Measurements from ENCODE around the gene B3GALT4.
A peak's percentile ranks its signal among the peaks of the same experiment; 100 is the strongest.
"Not testable (repeated sequence)": the region's sequence is repeated elsewhere in the genome, so short reads cannot be mapped to it uniquely, and the experiment has no call there.

The B3GALT4 gene, protein sequence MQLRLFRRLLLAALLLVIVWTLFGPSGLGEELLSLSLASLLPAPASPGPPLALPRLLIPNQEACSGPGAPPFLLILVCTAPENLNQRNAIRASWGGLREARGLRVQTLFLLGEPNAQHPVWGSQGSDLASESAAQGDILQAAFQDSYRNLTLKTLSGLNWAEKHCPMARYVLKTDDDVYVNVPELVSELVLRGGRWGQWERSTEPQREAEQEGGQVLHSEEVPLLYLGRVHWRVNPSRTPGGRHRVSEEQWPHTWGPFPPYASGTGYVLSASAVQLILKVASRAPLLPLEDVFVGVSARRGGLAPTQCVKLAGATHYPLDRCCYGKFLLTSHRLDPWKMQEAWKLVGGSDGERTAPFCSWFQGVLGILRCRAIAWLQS

DNA sequence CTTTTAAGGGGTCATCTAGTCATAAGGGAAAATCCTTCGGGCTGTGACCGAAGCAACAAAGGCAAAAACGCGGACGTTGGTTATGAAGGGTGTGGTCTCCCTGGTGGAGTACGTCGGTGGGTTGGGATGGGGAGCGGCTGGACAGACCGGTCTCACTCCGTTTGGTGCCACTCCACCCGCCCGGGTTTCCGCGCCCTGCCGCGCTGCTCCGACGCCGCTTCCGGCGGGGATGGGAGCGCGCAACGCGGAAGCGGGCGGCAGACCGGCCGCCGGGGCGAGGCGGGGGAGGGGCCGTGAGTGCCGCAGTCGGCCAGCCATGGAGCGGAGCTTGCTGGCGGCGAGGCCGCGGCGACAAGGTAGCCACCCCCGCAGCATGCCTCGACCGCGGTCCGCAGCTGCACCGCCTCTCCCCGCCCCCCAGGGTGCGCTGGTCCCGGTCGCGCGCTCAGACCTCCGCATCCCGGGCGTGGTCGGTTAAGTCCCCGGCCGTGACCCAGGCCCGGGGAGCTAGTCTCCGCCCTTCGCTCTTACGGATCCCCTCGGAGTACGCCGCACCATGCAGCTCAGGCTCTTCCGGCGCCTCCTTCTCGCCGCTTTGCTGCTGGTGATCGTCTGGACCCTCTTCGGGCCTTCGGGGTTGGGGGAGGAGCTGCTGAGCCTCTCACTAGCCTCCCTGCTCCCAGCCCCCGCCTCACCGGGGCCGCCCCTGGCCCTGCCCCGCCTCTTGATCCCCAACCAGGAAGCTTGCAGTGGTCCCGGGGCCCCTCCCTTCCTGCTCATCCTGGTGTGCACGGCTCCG lies at the start of gene B3GALT4:
TSS of gene B3GALT4 (plus strand) at position 260 of the 799 bp plus-strand sequence. CDS start at position 557, 297 bp downstream.
- peak in 1 of 2 donors; percentile 37 for DNase-seq (ENCODE audit: low read depth in 2 of 2, low spot score in 1 of 2)

- no peak for DNase-seq (ENCODE audit: low read depth in 2 of 2, low spot score in 1 of 2)
Observed at GRCh38 chr6:33235221-33235634, 41.7 kb upstream of the B3GALT4 start.

- DNase-seq (ENCODE audit: low read depth in 2 of 2, low spot score in 1 of 2) = no peak
Observed at GRCh38 chr6:33236328-33236727, 40.6 kb upstream of the B3GALT4 start.

DNA sequence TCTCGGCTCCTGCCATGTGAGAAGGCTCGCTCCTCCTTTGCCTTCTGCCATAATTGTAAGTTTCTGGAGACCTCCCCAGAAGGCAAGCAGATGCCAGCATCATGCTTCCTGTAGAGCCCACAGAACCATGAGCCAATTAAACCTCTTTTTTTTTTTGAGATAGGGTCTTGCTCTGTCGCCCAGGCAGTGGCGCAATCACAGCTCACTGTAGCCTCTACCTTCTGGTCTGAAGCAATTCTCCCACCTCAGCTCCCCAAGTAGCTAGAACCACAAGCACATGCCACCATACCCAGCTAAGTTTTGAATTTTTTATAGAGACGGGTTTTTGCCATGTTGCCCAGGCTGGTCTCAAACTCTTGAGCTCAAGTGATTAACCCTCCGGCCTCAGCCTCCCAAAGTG lies 40.1 kb upstream of the B3GALT4 start:
- no peak for DNase-seq (ENCODE audit: low read depth in 2 of 2, low spot score in 1 of 2)

- DNase-seq (ENCODE audit: low read depth in 2 of 2, low spot score in 1 of 2) = no peak
Observed at GRCh38 chr6:33237741-33238140, 39.2 kb upstream of the B3GALT4 start.

GRCh38 chr6:33241968-33242367 lies 35.0 kb upstream of the B3GALT4 start:
- DNase-seq (ENCODE audit: low read depth in 2 of 2, low spot score in 1 of 2) = no peak

DNA sequence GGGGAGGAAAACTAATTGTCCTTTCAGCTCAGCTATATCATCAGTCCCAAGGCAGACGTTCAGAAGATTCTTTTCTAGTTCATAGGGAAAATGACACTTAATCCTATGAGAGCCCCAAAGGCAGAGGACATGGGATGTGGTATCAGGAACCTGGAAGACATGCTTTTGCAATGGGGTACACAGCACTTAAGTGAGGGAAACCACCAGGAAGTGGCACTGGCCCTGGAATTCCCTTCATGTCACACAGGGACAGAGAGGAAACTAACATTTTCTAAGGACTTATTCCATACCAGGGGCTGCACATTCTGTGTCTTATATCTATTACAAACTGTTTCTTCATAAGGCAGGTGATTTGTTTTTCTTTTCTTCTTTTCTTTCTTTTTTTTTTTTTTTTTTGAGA lies 33.4 kb upstream of the B3GALT4 start:
- DNase-seq (ENCODE audit: low read depth in 2 of 2, low spot score in 1 of 2) = no peak

DNA sequence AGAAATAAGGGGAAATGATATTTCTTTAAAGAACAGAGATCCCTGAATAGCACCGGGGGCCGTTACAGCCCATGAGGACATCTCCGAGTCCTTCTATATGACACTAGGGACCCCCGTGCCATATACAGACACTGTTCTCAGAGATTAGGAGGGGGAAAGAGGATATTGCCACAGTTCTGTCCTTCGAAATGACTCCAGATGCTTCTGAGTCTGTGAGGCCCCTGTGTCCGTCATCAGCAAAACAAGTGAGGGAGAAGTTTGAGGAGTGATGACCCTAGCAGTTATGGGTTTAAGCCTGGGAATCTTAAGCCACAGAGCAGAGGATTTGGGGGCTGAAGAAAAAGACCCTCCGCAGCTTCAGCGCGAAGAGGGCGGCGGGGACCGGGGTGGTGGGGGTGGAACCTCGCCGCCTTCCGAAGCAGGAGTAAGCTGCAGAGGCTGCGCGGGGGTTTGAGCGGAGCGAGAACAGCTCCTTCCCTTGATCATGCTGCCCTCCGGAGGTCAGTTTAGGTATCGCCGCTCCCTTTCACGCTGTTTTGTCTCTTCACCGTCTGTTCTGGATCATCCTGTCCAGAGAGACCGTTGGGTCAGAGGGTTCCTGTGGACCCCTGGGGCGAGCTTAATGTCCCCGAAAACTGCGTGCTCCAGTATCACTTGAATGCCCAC lies 28.8 kb upstream of the B3GALT4 start:
- peak; percentile 86 to 88 for DNase-seq (ENCODE audit: low read depth in 2 of 2, low spot score in 1 of 2)

GRCh38 chr6:33248643-33248931 lies 28.3 kb upstream of the B3GALT4 start:
- no peak for DNase-seq (ENCODE audit: low read depth in 2 of 2, low spot score in 1 of 2)

DNA sequence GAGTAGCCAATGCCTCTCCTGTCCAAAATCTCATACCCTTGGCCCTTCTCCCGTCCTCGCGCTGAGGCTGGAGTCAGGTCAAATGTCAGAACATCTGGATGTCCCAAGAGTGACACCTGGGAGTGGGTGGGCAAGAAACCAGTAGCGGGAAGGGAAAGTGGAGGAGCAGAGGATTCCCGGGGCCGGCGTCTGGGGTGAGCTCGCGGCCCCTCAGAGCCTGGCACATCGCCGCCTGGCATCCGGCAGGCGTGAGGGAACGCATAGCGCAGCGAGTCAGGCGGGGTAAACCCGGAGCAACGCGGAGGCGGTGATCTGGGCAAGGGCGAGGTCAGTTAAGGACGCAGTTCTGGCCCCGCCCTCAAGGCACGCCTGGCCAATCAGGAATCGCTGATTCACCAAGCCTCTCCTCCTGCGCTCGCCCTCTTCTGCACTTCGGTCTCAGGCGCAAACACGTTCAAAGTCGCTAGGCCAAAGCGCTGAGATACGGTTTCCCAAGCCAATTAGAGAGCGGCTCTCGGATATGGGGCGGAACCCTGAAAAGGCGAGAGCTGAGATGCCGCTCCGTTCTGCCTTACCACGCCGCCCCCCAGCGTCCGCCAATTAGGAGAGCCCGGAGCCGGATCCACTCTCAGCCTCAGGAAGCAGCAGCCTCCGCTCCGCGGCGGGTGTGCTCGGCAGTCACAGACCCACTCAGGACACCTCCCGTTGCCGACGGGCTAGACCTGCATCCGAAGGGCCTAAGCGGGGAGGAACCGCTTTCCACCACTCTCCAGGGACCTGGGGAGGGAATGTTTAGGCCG lies 27.8 kb upstream of the B3GALT4 start:
- peak; percentile 84 to 87 for DNase-seq (ENCODE audit: low read depth in 2 of 2, low spot score in 1 of 2)

- no peak for DNase-seq (ENCODE audit: low read depth in 2 of 2, low spot score in 1 of 2)
Observed at GRCh38 chr6:33249732-33250630, 26.9 kb upstream of the B3GALT4 start.

DNA sequence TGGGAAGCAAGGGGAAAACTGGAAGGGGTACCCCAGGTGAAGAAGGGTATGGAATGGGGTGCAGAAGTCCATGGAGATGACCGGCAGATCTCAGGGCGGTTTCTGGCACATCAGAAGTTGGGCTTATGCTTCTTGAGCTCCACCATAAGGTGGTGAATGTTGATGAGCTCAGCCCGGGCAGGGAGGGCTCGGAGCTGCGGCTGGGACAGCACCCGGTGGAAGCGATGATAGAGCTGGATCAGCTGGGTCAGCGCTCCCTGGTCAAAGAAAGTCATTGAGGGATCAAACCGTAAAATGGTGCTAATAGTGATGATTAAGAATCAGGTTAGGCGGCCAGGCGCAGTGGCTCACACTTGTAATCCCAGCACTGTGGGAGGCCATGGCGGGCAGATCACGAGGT lies 26.2 kb upstream of the B3GALT4 start:
- no peak for DNase-seq (ENCODE audit: low read depth in 2 of 2, low spot score in 1 of 2)

DNA sequence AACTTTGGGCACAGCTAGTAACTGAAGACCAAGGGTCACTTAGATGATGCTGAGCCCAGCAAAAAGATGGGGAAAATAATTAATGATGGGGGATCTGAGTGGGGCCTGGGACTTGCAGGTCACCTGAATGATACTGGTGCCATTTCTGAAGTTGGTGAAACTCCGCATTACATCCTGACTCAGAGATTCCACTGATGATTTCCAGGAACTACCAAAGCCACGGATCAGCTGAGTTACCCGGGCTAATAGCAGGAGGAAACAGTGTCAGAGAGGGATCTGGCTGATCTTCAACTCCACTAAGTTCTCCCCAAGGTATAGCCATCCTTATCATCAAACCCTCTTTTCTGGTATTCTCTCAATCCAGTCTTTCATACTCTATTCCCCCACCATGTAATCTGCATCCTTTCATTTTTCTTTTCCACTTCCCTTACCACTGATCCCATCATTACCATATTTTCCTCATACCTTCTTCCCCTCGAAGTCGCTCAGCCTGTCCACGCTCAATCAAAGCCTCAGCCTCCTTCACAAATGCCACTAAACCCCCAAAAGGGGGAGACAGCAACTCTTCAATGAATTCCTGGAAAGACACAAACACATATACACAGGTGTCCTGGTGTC lies 25.4 kb upstream of the B3GALT4 start:
- DNase-seq (ENCODE audit: low read depth in 2 of 2, low spot score in 1 of 2) = no peak

GRCh38 chr6:33252759-33253158 lies 24.2 kb upstream of the B3GALT4 start:
- no peak for DNase-seq (ENCODE audit: low read depth in 2 of 2, low spot score in 1 of 2)

GRCh38 chr6:33254591-33254990 lies 22.3 kb upstream of the B3GALT4 start:
- no peak for DNase-seq (ENCODE audit: low read depth in 2 of 2, low spot score in 1 of 2)

DNA sequence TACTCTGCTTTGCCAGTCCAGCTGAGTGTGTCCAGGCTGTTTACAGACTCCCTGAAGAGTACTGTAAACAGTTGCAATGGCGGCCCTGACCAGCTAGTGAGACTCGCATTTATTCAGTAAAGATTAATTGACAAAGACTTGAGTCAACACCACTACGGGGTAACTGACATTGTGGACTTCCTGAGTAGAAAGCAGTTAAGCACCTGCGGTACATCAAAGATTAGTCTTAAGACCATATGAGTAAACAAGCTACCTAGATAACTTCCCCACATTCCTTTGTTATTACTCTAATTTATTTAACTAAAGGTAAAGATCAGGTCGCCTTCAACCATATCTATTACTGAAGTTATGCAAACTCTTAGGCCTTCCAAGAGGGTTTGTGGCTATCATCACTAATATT lies 17.9 kb upstream of the B3GALT4 start:
- DNase-seq (ENCODE audit: low read depth in 2 of 2, low spot score in 1 of 2) = no peak

DNA sequence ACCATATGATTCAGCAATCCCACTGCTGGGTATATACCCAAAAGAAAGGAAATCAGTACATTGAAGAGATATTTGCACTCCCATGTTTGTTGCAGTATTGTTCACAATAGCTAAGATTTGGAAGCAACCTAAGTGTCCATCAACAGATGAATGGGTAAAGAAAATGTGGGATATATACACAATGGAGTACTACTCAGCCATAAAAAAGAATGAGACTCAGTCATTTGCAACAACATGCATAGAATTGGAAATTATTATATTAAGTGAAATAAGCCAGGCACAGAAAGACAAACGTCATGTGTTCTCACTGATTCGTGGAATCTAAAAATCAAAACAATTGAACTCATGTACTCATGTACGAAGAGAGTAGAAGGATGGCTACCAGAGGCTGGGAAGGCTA lies 14.4 kb upstream of the B3GALT4 start:
- not testable (repeated sequence) for DNase-seq (ENCODE audit: low read depth in 2 of 2, low spot score in 1 of 2)

- DNase-seq (ENCODE audit: low read depth in 2 of 2, low spot score in 1 of 2) = no peak
Observed at GRCh38 chr6:33264015-33264414, 12.9 kb upstream of the B3GALT4 start.

DNA sequence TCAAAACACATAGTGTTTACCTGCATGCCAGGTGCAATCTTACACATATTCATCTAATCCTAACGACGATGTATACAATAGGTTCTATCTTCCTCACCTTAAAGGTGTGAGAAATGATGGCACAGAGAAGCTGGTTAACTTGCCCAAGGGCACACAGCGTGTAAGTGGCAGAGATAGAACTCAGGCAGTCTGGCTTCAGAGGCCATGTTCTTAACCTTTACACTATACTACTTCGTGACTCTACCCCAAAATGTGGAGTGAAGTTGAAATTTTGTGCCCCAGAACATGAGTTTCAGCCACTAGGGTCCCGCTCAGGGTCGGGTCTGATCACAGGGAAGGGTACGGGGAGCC lies 5.8 kb upstream of the B3GALT4 start:
- DNase-seq (ENCODE audit: low read depth in 2 of 2, low spot score in 1 of 2) = no peak

All from stimulated activated CD8-positive, alpha-beta memory T cell treated with anti-CD3 and anti-CD28 coated beads, Interleukin-4, amount 100 ng/mL, for 1 hour (primary cell).